GM18507 (cell line): ENCODE data around the gene KPNA2.
"Not testable (repeated sequence)": the region's sequence is repeated elsewhere in the genome, so short reads cannot be mapped to it uniquely, and the experiment has no call there.

Experiments
- DNase-seq: peaks from one replicate; pipeline ENCODE4 v3.0.0; 2011; ENCODE audit warnings: low read depth; ENCODE audit not compliant: insufficient read length; ENCODE audit errors: extremely low spot score
- FAIRE-seq: peaks from 2 replicates; lab custom pipeline; 2011; peaks lifted over from hg19 to GRCh38; lab: Jason Lieb, UNC

The KPNA2 gene

GRCh38 chr17:68035523-68036303 lies at the start of gene KPNA2:
Gene KPNA2 (plus strand): TSS chr17:68035735. CDS start chr17:68037133, 1,398 bp downstream.
- peak; percentile 91 for FAIRE-seq

GRCh38 chr17:67990909-67991308 lies 44.6 kb upstream of the KPNA2 start:
- no peak for FAIRE-seq
- DNase-seq = no peak

More at GRCh38 chr17:68035523-68036303, at the start of gene KPNA2:
- DNase-seq = peak; percentile 96

GRCh38 chr17:67992548-67993152 lies 42.9 kb upstream of the KPNA2 start:
- DNase-seq (no peak), FAIRE-seq (no peak)

- FAIRE-seq = peak; percentile 68
- DNase-seq = peak; percentile 72
Measured at GRCh38 chr17:67993153-67993997, 42.2 kb upstream of the KPNA2 start.

DNA sequence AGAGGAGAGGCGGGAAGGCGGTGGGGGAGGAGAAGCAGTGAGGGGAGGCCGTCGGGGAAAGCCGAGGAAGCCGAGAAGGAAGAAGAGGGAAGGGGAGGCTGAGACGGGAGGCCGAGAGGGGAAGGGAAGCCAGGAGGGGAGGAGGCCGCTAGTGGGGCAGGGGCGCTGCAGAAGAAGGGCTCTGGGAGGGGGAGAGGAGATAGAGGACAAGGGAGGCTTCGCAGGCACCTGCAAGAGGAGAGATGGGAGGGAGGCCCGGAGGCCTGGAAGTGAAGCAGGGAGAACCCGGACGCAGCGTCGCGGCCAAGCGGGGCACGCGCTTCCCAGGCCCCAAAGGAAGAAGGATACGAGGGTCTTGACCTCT lies 41.6 kb upstream of the KPNA2 start:
- DNase-seq = no peak
- no peak for FAIRE-seq

GRCh38 chr17:67994817-67995569 lies 40.5 kb upstream of the KPNA2 start:
- DNase-seq = no peak
- FAIRE-seq = no peak

DNA sequence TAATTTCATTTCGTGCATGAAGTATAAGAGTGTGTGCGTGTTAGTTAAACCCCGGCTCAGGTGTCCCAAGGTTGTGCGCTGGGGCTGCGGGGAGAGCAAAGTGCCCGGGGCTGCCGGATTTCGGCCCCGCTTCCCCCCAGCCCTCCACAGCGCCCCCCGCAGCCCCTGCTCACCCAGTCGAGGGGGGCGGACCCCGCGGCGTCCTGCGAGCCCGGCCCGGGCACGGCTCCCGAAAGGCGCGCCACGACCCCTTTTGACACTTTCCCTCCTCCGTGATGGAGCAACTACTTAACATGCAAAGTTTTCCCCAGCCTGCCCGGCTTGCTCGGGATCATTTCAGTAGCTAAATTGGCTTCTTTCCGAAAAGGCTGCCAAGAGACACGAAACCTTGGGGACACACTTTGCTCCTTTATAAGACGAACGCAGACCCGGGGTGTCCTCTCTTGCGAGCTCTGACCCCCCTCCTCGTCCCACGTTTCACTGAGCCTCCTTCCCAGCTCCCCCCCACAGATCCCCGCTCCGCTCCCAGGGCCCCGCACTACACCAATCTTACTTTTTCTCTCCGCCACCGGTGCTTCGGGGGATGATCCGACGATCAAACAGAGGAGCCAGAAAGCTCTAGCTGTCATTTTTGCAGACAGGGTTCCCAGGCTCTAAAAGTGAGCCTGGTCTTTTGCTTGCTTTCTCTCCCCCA lies 39.8 kb upstream of the KPNA2 start:
- FAIRE-seq = no peak
- DNase-seq = no peak

GRCh38 chr17:67996301-67997171 lies 39.0 kb upstream of the KPNA2 start, which contains the start of gene C17orf58:
Gene C17orf58 (minus strand): TSS chr17:67996469. CDS start chr17:67996198, 271 bp downstream.
- not testable (repeated sequence) for FAIRE-seq

DNA sequence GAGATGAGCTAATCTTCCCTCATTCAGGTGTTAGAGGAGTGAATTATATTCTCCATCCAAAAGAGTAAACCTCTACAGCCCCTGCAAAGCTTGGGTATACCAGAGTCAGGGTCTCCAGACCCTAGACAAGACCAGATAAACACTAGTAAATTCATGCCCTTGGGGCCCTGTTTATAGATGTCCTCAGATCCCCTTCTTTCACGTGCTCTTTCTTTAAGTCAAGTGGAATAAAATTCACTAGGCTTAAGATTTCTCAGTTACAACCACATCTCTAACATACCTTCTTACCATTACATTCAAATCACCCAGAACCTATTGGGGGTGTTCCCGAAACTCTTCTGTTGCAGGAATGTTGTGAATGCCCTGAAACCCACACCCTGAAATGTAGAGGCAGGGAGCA lies 37.1 kb upstream of the KPNA2 start:
- DNase-seq (no peak), FAIRE-seq (no peak)

More at GRCh38 chr17:67996301-67997171, 39.0 kb upstream of the KPNA2 start, which contains the start of gene C17orf58:
- not testable (repeated sequence) for DNase-seq

- no peak for DNase-seq
- no peak for FAIRE-seq
Measured at GRCh38 chr17:67999291-67999911, 36.1 kb upstream of the KPNA2 start.

- DNase-seq = no peak
- no peak for FAIRE-seq
Measured at GRCh38 chr17:68004201-68004600, 31.3 kb upstream of the KPNA2 start.

GRCh38 chr17:68006797-68007196 lies 28.7 kb upstream of the KPNA2 start:
- FAIRE-seq (no peak), DNase-seq (no peak)

DNA sequence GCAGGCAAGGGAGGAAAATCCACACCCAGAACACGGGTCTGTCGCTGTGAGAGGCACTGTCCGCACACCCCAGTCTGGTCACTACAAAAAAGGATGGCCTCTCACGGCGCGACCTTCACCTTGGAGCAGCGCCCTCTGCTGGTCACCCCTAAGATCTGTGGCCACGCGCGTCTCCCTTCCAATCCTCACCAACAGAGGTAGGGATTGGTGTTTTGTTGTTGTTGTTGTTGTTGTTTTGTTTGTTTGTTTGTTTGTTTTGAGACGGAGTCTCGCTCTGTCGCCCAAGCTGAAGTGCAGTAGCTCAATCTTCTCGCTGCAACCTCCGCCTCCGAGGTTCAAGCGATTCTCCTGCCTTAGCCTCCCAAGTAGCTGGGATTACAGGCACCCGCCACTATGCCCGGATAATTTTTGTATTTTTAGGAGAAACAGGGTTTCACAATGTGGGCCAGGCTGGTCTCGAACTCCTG lies 24.3 kb upstream of the KPNA2 start:
- DNase-seq (no peak), FAIRE-seq (no peak)

GRCh38 chr17:68013385-68013784 lies 22.1 kb upstream of the KPNA2 start:
- FAIRE-seq (no peak), DNase-seq (no peak)

- no peak for FAIRE-seq
Measured at GRCh38 chr17:68015081-68015723, 20.3 kb upstream of the KPNA2 start.

DNA sequence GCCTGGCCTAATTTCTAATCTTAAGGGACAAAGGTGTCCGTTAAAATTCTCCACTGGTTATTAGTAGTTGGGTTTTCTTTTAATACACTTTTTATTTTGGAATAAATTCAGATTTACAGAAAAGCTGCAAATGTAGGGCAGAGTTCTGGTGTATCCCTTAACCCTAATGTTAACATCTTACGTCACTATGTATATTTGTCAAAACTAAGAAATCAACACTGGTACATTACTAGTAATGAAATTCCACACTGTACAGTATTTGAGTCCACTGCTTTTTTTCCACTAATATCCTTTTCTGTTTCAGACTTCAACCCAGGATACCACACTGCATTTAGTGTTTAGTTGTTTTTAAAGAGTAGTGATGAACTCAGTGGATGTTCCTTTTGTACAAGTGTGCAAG lies 18.7 kb upstream of the KPNA2 start:
- DNase-seq = no peak
- FAIRE-seq = no peak

More at GRCh38 chr17:68015081-68015723, 20.3 kb upstream of the KPNA2 start:
- no peak for DNase-seq

DNA sequence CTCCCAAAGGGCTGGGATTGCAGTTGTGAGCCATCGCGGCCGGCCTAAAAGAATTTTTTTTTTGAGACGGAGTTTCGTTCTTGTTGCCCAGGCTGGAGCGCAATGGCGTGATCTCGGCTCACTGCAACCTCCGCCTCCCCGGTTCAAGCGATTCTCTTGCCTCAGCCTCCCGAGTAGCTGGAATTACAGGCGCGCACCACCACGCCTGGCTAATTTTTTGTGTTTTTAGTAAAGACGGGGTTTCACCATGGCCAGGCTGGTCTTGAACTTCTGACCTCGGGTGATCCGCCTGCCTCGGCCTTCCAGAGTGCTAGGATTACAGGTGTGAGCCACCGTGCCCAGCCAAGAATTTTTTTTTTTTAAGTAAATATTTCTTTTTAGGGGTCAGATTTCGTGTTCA lies 17.0 kb upstream of the KPNA2 start:
- FAIRE-seq, DNase-seq: not testable (repeated sequence)
